ENCODE data around the gene HOXC6.
"Not testable (repeated sequence)": the region's sequence is repeated elsewhere in the genome, so short reads cannot be mapped to it uniquely, and the experiment has no call there.

The HOXC6 gene

DNA sequence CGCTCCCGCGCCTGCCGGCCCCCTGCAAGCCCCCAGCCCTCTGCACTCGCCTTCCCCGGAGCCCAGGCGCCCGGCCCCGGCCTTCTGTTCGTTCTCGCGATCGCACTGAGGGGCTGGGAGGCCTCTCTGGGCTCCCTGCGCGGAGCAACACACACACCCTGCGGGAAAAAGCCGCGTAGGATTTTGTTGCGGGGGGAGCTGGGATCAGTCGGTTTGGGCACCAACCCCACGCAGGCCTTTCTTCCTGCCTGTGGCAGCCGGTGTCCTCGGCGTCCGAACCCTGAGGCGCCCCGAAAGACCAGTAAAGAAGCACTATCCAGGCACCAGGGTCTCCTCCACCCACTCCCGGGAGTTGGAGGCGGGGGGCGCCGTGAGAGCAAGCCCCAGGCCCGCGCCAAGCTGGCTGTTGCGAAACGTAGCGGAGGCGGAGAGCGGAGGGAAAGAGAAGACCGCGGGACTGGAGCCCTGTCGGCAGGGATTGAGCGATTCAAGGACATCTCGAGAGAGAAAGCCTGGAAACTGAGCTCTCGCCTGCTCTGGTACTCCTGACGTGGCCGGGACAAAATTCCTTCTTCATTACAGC, 2.7 kb downstream of the HOXC6 start:
- no peak for DNase-seq (ENCODE audit: low spot score)

DNA sequence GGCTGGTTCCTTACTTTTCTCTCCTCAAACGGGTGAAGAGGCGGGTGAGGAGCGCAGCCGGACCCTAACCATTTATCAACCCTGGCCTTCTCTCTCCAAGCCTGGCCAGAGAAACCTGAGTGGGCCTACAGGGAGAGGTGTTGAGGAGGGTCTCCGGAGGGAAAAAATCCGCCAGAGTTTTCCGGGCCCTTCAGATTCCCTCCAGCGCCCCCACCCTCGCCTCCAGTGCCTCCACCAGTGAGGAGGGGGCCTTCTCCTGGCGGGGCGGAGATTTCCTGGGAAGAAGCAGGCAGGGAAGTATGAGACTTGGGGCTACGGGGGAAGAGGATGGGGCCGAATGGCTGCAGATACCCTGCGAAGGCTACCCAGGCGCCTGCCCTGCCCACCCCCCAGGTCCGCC, 3.2 kb downstream of the HOXC6 start:
- DNase-seq (ENCODE audit: low spot score) = no peak

DNA sequence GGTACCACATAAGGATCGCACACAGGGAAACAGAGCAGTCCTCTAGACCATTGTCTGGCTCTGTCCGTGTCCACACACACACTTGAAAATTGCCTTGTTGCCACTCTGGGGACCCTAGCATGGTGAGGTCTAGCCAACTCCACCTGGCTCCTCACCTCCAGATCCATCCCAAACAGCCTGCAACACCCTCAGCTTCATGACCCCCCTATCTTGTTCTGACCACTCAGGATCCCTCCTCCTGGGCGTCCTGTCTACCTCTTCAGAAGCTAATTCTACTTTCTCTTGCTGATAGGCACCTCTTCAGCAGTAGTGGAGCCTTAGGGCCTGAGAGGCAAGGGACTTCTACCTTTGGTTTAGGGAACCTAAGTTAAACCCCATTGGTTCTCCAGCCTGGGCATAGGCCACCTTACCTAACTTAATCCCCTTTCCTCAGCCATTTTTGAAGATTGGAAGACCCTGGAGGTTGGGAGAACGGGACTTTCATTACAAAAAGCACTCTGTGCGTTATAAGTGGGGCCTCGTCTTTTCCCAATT, 3.9 kb downstream of the HOXC6 start:
- DNase-seq (ENCODE audit: low spot score) = no peak

DNA sequence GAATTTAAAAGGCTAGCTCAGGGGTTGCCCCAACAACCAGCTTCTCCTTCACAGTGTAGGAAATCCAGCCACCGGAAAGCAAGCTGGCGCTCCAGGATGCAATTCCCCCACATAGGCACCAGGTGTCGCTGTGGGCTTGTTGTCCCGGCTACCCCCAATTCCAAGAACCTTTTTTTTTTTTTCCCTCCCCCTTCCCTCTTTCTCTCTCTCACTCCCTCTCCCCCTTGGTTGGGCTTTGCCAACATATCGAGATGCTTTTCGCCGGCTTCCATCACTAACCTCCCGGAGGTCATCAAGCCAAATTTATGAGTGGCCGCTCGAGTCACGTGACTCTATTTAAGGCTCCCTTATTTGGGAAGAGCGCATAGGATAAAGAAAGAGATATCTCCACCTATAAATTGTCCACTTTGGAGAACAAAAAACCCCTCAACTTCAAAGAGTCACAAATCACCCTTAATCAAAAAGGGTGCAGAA, 4.4 kb downstream of the HOXC6 start, which contains the start of gene HOXC5:
Gene HOXC5 (plus strand): TSS at position 424 of the 474 bp plus-strand sequence. CDS start 73 bp downstream, outside the sequence.
- peak; percentile 54 for DNase-seq (ENCODE audit: low spot score)

DNA sequence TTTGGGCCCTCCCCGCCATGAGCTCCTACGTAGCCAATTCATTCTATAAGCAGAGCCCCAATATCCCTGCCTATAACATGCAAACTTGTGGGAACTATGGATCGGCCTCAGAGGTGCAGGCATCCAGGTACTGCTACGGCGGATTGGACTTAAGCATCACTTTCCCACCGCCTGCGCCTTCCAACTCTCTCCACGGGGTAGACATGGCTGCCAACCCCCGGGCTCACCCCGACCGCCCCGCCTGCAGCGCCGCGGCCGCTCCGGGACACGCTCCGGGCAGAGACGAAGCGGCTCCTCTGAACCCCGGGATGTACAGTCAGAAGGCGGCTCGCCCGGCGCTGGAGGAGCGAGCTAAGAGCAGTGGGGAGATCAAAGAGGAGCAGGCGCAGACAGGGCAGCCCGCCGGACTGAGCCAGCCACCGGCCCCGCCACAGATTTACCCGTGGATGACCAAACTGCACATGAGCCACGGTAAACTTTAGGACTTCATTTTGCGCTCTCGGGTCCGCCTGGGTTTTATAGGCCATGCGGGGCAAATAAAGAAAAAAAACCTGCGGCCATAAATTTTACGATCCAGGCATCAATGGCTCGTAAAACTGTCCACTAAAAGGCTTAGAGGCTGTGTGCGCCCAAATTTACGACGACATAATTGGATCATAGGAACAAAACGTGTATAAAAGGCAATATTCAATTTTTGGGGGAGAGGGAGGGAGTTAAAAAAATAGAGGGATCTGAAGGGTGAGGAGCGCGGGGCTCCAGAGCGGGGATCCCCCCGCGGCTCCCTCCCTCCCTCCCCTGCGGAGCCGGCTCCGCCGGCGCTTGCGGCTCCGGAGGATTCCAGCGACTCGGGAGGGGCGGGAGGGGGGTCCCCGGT, 5.1 kb downstream of the HOXC6 start:
- no peak for DNase-seq (ENCODE audit: low spot score)

DNA sequence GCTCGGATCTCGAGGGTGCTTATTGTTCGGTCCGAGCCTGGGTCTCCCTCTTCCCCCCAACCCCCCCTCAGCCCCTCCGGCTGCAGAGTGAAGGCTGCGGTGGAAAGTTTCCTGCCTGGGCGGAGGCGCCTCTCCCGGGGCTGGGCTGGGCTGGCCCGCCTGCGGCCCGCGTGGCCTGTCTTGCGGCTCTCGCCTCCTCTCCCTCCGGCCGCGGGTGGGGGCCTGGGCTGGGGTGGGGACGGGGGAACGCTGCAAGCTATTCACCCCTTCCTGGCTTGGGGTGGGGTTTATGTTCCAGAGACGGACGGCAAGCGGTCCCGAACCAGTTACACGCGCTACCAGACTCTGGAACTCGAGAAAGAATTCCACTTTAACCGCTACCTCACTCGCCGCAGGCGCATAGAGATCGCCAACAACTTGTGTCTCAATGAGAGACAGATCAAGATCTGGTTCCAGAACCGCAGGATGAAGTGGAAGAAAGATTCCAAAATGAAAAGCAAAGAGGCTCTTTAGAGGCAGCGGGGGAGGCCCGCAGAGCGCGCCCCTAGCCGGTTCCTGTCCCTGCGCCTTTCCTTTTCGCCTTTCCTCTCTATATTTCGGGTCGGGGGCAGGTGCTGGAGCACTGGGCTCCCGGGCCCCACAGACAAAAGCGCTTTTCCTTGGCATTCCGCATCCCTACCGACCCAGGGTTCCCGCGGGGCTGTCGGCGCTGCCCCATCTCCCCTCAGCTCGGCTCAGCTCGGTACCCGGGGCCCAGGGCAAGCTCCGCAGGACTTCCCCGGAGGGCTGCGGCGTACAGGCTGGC, 5.9 kb downstream of the HOXC6 start:
- no peak for DNase-seq (ENCODE audit: low spot score)

DNA sequence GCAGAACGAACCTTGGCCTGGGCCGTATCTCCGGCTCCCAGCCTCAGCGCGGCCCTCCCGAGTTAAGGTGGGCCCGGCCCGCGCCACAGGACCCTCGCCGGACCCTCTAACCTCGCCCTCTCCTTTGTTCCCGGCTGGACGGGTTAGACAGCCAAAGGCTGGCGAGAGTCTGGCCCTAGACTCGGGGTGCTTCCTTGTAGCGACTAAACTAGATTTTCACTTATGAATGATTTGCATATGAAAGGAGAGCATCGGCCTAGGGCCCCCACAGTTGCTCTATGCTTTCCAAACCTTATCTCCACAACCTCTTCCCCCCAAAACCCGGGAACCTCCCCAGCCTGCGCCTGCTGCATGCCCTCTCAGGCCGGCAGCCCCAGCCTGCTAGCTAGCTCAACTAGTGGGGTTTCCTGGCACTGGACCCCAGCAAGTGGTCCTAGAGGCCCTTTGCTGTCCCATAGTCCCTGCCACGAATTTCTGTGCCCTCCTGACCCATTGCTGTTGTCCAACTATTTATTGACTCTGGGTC, 6.6 kb downstream of the HOXC6 start:
- no peak for DNase-seq (ENCODE audit: low spot score)

DNA sequence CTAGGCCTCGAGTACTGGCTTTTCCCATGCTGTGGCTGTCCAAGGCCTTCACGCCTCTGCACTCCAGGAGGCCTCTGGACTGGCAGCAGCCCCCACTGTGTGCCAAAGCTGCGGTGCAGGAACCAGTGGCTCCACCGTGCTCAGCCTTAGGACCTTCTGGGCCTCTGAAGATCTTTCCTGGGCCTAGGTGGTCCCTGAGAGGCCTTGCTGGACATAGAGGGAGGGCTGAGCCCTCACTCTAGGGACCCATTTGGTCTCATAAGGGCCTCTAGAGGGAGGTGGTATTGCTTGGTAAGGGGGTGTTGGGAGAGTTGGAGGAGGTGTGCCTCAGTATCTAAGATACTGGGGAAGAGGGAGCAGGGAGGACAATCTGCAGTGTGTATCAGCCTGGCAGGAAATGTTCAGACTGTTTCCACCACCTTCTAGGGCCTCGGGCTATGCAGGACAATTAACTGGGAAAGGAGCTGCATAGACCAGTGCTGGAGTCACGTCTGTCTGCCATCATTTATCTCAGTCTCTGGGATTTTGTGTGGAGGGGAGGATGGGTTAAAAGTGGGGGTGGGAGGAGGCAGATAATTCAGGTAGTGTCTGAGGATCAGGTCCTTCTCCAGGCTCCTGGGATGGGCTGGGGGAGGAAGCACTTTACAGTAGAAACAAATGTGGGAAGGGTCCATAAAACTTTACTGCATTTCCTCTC, 7.5 kb downstream of the HOXC6 start:
- DNase-seq (ENCODE audit: low spot score) = no peak

DNA sequence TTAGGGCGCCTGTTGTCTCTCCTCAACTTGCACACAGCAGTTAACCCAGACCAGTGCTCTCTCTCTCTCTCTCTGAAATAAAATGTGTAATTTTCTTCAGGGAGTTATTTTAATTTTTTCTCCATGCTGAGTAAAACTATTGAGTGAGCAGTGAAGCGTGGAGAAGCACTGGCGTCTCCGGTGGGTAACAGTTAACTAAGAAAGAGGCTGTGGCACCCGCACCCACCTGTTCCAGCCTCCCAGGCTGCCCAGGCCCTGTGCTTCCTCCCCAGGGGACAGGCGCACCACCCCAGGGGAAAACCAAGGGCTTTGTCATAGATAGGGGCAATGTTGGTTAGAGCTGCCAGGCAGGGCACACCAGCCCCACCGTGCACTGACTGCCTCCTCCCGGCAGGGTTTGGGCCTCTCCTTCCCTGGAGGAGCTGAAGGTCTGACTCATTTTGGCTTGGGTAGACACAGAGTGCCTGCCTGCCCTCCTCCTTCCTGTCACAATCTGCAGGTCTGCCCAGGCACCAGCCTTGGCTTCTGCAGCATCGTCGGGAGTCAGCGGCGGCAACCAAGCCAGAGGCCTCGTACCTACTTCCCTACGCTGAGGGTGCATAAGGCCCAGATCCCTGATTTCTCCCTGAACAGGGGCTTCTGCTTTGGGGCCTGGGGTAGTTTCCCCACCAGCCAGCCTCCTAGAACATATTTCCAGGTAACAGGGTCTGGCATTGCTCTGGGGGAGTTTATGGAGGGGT, 8.6 kb downstream of the HOXC6 start:
- DNase-seq (ENCODE audit: low spot score) = no peak

DNA sequence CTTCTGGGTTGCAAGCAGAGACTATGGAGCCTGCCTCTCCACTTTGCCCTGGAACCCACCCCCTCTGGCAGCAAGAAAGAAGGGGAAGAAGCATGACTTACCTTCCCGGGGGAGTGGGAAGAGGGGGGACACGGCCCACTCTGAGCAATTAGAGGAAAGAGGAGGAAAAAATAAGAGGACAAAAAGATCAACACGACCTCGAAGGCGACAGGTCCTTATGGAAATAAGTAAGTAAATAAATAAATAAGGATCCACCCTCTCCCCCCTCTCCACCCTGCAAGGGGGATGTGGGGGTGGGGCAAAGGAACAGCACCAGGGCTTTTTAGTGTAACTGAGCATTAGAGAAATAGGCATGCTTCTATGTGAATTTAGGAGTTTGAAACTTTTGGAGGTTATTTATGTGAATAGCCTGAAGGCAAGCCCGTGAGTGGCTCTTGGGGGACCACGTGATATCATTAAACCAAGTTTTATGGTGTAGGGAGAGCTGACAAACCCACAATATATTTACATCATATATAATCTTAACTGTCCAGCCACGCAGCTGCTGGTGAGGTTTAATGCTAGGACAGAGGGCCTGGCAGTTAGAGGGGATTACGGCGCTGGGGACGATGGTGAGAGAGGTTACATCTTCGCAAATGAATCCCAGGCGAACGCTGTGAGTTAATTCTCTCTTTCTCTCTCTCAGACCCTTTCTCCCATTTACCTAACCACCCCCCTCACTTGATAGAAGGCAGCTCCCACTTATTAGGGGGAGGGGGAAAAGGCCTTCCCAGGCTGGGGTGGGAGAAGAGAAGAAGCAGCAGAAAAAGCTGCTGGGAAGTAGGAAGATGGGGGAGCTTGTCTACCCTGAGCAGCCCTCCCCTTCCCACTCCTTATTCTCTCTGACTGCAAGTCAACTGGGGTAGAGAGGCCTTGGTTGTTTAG, 9.4 kb downstream of the HOXC6 start:
- DNase-seq (ENCODE audit: low spot score) = no peak

DNA sequence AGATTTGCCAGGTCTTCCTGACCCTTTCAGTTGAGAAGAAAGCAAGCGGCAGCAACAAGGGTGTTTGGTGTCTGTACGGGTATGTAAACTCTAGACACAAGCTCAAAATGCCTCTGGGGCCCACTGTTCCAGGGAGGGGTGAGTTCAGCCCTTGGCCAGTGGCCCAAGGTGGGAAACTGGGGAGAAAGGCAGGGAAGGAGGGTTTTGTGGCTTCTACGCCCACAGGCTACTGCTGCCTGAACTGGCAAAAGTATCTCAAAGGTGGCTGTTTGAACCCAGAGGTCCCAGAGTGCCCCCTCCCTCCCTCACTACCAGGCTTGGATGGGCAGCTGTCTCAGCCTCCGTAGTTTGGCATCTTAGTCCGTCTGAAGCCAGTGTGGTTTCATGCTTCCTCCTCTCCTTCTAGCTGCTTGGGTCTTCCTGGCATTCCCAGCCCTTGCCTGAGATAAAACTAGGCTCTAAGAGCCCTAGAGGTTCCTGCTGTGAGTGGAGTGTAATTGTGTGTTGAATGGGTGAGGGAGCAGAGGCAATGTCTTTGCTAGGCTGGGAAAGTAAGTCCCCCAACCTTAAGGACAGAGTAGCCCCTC, 10.1 kb downstream of the HOXC6 start:
- no peak for DNase-seq (ENCODE audit: low spot score)

DNA sequence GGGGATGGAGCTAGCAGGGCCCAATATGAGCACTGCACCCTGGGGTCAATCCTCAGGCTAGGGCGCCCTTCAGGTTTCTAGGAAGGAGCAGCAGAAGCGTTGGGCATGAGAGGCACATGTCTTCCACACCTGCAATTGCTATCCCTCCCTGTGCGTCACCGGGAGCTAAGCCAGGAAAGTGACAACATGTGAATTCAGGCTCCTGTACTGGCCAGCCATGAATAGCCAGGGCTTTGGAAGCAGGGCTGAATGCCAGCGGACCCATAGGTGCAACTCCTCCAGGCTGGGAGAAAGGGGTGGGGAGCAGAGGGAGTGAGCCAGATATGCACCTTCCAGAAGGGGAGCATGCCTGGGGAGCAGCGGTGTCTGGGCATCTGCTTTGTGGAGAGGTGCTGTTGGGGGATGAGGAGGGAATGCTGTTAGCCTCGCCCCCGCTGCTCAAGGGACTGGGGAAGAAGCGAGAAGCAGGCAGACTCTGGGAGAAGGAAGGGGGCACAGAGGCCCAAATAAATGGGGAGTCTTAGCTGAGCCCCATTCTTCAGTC, 10.7 kb downstream of the HOXC6 start:
- DNase-seq (ENCODE audit: low spot score) = no peak

DNA sequence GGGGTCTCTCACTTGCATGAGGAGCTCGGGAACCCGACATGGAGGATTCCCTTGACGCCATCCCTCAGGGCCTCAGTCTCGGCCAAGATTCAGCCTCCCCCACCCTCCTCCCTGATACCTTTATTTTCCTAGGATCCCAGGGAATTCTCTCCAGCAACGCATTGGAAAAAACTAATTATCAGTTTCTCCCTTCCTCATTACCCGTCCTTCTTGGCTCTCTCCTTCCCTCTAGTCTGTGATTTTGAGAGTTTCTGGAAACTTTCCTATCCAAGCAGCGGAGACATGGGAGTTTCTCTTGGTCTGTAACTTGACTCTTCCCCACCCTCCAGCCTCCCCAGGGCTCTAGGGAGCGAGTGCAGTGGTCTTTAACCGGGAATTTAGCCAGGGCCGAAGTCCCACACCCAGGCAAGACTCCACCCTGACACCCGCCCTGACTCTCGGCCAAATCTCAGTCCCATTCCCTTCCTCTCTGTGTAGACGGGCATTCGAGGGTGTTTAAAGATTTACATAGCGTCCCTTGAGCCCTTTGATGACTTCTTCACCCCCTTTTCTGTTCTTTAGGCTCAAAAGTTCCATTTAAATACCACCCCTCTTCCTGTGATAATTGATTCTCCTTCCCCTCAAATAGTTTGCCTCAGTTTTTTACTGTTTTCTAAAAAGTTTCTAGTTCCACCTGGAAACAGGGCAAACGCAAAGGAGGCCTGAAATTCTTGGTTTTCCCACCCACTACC, 11.3 kb downstream of the HOXC6 start:
- DNase-seq (ENCODE audit: low spot score) = no peak

DNA sequence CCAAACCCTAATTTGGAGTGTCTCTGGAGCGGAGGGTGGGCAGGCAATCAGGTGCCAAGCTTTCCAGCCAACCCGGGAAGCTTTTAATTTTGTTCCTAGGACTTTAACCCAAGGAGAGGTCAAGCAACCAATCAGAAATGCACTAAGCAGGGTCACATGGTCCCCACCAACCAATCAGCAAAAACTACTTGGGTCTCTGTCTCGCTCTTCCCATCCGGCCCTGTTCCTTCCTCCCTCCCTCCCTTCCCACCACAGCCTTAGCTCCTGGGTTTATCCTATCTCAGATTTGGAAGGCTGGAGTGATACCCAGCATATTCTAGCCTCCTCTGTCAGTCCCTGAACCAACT, 11.9 kb downstream of the HOXC6 start:
- no peak for DNase-seq (ENCODE audit: low spot score)

DNA sequence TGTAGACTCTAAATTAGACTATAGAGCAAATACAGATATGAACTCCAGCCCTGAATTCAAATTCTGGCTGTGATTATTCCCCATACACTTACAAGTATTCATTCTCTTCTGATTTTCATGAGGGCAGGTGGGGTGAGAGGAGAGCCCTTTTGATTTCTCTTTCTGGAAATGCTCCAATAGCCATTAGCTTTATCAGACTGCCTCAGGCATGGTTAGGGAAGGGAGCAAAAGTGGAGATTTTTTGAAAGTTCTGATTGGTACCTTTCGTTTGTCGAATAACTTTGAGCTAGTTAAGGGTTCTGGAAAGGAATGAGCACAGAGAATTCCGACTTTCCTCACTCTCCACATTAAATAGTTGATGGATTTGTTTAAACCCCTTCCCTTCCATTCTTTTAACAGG, 12.4 kb downstream of the HOXC6 start:
- no peak for DNase-seq (ENCODE audit: low spot score)

DNA sequence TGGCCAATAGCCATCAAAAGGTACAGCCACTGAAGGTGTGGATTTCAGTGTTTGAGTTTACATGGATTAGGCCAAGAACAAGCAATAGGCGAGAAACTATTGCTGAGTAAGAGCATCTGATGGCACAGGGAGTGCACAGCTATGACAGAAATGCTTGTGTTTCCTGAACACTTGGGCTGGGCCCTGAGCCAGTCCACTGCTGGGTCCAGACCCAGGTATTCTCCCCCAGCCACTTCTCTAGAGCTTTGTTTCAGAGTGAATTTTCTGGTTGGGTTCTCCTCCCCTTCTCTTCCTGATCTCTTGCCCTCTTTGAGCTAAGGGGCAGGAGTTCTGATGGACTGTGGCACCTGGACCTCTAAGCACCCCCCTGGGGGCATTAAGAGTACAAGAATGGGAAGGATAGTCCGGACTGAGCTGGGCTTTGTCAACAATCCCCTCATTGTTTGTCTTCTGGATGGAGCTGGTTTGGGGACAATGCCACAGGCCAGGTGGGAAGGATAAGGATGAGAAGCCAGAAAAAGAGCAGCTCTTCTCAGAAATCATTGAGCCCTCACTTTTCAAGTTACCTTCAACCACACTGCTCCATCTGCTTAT, 13.0 kb downstream of the HOXC6 start:
- DNase-seq (ENCODE audit: low spot score) = no peak

DNA sequence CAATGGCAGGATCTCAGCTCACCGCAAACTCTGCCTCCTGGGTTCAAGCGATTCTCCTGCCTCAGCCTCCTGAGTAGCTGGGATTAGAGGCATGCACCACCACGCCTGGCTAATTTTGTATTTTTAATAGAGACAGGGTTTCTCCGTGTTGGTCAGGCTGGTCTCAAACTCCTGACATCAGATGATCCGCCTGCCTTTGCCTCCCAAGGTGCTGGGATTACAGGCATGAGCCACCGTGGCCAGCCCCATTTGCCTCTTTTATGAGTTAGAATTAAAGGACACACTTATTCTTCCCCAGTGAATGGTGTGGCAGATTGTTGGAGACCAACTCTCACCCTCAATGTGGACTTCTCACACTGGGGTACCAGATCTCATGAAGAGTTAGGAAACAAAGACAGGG, 13.8 kb downstream of the HOXC6 start:
- DNase-seq (ENCODE audit: low spot score) = not testable (repeated sequence)

Data from pons (tissue), 1 donor.